HG03108 (cell line): ENCODE measurements around the gene KCTD2.

ENCODE experiments used
- ATAC-seq: cut with Tn5 transposase; IDR thresholded peaks from one replicate; pipeline ENCODE4 v1.9.1; 2021; ENCODE audit warnings: moderate library complexity; ENCODE audit not compliant: unreplicated experiment

The KCTD2 gene

DNA sequence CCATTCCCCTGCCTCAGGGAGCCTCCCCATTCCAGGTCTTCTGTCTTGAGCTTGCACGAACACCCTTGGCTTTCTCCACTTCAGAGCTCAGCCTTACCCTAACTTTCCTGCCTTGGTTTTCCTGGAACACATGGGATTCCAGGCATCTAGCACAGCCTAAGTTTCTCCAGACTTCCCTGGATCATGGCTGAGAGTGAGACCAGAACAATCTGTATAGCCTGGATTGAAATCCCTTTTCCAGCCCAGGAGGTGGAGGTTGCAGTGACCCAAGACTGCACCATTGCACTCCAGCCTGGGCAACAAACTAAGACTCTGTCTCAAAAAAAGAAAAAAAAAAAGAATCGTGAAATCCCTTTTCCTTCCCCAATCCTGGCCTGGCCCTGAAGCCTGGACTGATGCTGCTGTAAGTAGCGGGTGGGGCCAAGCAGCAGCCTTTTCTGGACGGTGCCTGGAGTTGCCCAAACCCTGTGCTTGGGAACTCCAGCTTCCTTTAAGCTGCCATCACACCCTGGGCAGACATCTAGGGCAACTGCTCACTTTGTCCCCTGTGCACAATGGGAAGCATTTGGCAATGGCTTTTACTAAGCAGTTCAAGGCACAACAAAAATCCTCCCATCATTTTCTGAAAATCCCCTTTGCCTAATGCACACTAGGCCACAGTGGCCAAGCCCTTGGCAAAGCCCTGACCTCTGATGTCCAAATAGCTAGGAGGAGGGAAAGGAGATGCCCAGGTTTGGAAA lies 28.7 kb downstream of the KCTD2 start:
- ATAC-seq: no peak

DNA sequence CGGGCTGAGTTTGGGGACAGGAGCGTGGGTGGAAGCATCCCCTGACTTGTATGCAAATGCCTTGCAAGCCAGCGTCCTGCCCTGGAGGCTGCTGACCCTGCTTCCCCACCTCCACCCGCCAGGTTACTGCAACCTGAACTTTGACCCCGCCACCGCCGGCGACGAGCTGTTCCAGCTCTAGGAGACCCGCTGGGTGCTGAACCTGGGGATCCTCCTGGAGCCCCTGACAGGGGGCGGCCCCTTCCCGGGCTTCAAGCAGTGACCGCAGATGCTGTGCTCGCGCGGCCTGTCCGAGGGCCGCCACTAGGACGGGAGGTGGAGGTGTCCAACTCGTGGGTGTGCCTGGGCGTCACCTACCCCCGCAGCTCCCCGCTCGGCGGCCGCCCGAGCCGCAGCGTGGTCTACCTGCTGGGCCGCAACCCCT lies 30.1 kb downstream of the KCTD2 start:
- ATAC-seq: peak; percentile 7

GRCh38 chr17:75077496-75078283 lies 30.7 kb downstream of the KCTD2 start:
- peak; percentile 40 for ATAC-seq

DNA sequence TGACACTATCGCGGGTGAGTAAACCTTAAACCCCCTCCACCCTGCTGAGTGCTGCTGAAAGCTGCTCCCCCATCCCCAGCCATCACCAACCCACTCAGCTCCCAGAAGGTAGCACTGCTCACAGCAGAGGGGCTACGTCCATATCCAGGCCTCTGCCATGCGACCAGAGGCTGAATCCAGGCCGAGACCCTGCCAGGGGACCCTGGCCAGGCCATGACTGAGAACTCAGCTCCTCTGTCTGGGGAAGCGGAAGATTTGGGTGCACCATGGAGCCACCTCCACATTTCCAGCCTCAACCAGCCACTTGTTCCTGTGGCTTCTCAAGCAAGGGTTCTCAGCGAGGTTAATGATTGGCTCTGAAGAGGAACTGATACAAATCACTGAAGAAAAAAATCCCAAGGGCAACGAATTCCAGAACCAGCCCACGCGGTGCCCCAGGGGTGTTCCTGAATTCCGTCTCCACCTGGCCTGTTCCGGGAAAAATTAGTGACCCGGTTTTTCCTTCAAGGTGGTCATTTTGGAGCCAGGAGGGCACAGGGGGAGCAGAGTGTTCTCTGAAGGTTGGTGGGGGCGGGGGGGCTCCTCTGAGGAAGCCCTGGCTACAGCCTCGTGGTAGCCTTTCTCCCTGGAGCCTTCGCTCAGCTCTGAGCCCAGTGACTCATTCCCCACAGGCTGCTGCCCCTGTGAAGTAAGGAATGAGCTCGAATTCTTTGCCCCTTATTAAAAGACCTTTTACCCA lies 31.4 kb downstream of the KCTD2 start:
- ATAC-seq: peak; percentile 40

DNA sequence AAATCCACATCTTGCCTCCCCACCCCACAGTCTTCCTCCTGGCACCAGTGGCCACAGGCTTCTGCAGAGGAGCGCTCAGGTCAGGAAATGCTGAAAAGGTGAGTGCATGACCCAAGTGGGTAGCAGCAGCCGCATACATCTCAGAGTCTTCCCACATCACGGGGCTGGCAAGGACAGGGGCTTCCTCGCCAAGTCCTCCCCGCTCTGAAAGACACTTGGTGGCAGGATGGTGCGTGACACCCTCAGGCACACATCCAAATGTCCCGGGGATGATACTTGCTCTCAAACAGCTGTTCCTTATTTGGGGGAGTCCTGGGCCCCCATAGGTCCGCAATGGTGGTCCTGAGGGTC lies 32.0 kb downstream of the KCTD2 start:
- no peak for ATAC-seq

- no peak for ATAC-seq
Observed at GRCh38 chr17:75081611-75082540, 34.9 kb downstream of the KCTD2 start.

GRCh38 chr17:75082683-75083082 lies 35.7 kb downstream of the KCTD2 start:
- no peak for ATAC-seq

DNA sequence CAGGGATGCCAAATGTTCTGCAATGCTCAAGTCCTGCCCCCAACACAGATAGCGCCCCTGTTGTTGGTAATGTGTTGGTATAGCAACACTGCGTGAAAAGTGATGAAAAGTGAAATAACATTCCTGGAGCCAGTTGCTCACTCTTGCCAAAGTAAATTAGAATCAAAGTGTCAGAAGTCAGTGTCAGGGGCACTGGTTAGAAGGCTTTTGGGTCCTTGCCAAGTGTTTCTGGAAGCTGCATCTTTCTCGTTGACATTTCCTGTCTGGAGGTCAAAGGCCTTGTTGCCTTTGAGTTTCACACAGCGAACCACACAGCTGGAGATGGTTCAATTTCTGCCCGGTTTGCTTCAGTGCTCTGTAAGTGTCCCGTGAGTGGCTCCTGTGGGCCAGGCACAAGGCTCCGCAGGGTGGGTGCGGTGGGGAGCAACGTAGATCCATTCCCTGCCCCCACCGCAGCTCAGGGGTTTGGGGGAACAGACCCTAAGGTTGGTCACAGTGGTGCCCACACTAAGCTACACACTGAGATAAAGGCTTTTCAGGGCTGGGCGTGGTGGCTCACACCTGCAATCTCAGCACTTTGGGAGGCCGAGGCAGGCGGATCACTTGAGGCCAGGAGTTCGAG lies 37.1 kb downstream of the KCTD2 start:
- no peak for ATAC-seq

DNA sequence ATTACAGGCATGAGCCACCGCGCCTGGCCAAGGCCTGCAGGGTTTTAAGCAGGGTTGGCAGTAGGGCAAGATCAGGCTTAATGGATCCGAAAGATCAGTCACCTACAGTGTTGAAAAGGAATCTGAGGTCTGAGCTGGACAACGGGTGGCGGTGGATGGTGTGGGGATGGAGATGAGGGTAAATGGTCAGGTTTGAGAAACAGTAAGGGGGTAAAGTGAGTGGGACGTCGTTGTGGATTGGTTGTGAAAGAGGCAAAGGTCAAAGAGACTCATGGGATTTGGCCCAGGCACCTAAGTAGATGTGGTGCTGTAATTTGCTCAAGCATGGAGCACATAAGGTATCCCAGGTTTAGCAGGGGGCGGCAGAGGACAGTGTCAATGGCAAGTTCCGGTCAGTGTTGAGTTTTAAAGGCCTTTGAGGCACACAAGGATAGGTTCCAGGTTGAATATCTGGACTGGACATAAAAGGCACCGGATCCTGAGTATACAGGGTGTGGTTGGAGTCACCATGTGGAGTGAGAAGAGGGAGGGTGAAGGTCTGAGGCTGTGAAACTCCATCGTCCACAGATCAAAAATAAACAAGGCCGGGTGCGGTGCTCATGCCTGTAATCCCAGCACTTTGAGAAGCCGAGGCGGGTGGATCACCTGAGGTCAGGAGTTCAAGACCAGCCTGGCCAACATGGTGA lies 39.6 kb downstream of the KCTD2 start:
- ATAC-seq: no peak

DNA sequence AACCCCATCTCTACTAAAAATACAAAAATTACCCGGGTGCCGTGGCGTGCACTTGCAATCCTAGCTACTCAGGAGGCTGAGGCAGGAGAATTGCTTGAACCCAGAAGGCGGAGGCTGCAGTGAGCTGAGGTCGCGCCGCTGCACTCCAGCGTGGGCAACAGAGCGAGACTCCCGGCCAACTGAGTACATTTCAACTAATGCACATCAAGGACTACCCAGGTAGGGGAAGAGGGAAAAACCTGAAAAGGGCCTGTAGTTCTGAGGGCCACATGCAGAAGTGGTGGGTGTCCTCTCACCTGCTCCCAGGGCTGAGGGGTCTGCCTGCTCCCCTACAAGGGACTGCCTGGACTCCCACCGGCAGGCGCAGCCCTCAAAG lies 40.1 kb downstream of the KCTD2 start:
- ATAC-seq: no peak

DNA sequence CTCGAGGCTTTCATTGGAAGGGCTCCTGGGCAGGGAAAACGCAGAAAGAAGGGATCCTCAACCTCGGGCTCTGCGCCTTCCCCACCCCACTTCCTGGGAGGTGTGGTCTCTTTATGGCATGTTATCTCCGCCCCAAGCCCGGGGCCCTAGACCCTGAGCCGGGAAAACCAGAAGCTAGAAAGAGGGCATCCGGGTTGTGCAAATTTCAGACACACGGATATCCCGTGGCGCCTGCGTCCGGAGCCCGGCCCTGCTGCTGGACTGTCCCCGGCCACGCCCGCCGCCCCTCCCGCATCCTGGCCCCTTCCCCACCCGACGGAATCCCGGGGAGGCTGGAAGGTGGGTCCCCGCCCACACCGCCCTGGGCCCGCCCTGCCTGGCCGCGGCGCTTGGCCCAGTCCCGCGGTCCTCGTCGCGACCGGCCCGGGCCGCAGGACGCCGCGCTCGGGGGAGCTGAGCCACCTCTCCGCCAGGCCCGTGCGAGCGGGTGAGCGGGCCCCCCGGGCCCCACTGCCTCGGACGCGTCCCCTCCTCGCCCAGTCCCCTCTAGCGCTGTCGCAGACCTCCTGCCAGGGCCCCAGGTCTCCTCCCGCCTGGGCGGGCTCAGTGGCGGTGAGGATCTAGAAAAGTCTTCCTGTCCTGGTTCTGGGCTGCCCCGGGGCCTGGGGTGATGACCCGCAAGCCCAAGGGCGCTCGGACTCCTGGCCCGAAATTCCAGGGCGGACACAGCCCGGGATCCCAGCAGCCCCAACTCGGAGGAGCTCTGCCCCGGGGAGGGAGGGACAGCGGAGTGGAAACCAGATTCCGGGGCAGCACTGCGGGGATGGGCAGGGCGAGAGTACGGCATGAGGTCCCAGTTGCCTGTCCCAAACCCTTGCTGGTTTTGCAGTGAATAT lies 40.8 kb downstream of the KCTD2 start, which contains the start of gene SLC16A5:
TSS of gene SLC16A5 (plus strand) at position 397 of the 896 bp plus-strand sequence. CDS start 5,683 bp downstream, outside the sequence.
- ATAC-seq: peak; percentile 52

DNA sequence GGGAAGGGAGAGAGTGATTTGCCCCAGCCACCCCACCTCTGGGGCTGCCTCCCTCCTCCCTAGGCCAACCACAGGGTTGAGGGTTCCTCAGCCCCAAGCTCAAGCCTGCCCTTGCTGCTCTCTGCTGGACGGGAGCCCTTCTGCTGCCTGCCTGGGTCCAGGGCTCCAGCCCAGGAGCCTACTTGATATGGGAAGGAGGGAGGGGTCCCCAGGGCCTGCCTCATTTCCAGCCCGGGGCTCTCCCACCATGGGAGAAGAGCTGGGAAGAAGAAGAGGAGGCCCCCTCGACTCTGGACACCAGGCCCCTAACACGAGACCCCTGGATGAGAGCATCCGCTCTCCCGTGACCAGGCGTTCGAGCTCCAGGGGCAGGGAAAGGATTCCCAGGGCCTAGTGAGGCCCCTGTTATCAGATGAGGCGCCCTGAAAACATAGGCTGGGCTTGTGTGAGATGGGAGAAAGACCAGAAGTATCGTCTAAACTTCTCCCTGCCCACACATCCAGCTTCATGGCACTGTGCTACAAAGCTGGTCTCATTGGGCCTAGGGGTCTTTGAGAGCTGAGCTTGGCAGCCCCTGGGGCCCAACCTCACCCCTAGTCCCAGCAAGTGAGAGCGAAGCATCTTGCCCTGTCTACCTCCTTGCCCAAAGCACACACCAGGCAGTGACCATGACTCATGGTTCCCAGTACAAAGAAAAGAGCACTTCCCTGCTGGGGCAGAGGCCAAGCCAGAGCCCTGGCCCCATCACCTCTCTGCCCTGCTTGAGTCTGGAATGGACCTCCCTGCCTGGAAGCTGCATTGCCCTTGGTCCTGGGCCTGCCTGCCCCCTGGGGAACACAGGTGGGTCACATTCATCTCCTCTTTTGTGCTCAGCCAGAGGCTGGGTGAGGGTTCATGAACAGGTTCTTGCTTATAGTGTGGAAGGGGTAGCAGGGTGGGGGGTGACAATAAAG lies 41.7 kb downstream of the KCTD2 start:
- no peak for ATAC-seq

DNA sequence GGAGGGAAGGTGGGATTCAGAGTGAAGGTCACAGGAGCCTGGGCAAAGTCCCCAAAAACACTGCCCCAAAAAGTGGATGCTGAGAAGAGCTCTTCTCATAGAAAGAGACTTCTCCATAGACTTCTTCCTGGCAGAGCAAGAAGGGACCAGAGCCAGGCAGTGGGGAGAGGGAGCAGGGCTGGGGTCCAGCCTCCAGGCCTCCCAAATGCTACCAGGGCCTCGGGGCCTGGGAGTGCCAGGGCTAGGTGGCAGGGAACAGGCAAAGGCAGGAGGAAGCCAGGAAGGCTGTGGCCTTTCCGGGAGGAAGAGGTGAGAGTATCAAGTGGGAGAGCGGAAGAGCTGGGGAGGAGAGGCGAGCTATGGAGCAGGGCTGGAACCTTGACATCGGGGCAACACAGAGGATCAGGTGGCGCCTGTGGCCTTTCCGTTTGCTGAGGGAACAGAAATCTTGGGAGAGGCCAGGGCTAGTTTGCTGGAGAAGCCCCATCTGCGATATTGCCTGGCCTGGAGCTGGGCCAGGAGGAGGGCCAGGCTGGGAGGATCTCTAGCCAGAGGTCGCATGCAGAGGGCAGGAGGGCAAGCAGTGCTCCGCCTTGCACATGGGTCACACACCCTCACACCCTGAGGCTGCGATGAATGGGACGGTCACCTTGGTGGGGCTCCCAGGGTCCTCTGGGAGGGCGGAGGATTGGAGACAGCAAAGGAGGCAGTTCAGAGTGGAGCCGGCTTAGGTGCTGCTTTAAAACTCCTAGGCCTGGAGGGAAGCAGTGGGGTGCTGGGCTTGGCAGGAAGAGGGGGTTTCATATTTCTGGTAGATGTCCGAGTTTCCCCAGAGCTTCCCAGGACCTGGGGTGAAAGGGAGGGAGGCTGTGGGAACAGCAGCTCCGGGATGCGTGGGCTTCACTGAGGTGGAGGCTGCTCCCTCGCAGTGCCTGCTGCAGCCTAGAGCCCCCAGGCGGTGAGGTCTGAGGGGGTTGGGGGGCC lies 44.1 kb downstream of the KCTD2 start:
- no peak for ATAC-seq

- no peak for ATAC-seq
Observed at GRCh38 chr17:75091855-75092327, 44.9 kb downstream of the KCTD2 start.

GRCh38 chr17:75093548-75094158 lies 46.6 kb downstream of the KCTD2 start:
- no peak for ATAC-seq
